ENCODE results near the gene FBXO31.
A peak's percentile ranks its signal among the peaks of the same experiment; 100 is the strongest.
"Not testable (repeated sequence)": the region's sequence is repeated elsewhere in the genome, so short reads cannot be mapped to it uniquely, and the experiment has no call there.

Gene FBXO31

DNA sequence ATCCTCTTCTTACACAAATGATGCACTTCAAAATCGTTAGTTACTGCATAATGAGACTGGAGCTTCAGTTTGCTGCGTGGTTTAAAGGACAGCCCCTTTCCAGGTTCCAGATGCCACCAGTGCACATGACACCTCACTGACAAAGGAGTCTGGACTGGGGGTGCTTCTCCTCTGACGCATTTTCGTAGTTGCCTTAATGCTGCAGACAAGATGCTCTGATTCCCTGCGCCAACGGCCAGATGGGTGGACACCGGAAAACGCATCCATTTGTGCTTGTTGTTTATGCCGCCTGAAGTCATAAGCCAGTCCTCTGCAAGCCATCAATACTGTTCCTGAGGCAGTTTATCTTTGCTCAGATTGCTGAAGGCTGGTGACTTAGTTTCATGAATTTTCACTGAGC is 16.0 kb downstream of the FBXO31 start:
- peak overlapping the region in 1 of 2 donors; percentile 4 for H3K27ac ChIP-seq

GRCh38 chr16:87366930-87367329 is 16.6 kb downstream of the FBXO31 start:
- TF ChIP-seq, protein P1, sequence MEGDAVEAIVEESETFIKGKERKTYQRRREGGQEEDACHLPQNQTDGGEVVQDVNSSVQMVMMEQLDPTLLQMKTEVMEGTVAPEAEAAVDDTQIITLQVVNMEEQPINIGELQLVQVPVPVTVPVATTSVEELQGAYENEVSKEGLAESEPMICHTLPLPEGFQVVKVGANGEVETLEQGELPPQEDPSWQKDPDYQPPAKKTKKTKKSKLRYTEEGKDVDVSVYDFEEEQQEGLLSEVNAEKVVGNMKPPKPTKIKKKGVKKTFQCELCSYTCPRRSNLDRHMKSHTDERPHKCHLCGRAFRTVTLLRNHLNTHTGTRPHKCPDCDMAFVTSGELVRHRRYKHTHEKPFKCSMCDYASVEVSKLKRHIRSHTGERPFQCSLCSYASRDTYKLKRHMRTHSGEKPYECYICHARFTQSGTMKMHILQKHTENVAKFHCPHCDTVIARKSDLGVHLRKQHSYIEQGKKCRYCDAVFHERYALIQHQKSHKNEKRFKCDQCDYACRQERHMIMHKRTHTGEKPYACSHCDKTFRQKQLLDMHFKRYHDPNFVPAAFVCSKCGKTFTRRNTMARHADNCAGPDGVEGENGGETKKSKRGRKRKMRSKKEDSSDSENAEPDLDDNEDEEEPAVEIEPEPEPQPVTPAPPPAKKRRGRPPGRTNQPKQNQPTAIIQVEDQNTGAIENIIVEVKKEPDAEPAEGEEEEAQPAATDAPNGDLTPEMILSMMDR (IDR thresholded peaks at IDR 0.05): no peak
- Histone ChIP-seq H3K4me3 (no peak overlapping the region), H3K27ac (no peak overlapping the region)
- no peak for DNase-seq (ENCODE audit: low spot score)

More for the DNA sequence above, 16.0 kb downstream of the FBXO31 start:
- H3K4me3 ChIP-seq: no peak overlapping the region
- TF ChIP-seq, protein P1 (IDR thresholded peaks at IDR 0.05): no peak
- DNase-seq (ENCODE audit: low spot score): no peak

DNA sequence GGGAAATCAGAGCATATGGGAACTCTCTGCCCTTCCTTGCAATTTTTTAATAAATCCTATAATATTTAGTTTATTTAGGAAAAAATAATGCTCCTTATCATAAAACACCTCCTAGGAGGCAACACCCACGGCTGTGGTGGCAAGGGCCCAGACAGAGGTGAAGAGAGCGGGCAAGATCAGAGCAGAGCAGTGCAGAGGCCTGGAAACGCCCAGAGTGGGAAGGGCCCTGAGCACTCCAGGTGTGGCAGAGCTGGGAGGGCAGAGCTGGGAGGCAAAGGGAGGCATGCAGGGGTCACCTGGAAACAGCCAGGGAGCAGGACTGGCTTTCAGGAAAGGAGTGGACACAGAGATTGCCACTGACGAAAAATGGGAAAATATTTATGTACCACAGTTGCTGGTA is 17.3 kb downstream of the FBXO31 start:
- Histone ChIP-seq H3K4me3 (no peak overlapping the region), H3K27ac (no peak overlapping the region)
- DNase-seq (ENCODE audit: low spot score): no peak
- TF ChIP-seq, protein P1 (IDR thresholded peaks at IDR 0.05): no peak

DNA sequence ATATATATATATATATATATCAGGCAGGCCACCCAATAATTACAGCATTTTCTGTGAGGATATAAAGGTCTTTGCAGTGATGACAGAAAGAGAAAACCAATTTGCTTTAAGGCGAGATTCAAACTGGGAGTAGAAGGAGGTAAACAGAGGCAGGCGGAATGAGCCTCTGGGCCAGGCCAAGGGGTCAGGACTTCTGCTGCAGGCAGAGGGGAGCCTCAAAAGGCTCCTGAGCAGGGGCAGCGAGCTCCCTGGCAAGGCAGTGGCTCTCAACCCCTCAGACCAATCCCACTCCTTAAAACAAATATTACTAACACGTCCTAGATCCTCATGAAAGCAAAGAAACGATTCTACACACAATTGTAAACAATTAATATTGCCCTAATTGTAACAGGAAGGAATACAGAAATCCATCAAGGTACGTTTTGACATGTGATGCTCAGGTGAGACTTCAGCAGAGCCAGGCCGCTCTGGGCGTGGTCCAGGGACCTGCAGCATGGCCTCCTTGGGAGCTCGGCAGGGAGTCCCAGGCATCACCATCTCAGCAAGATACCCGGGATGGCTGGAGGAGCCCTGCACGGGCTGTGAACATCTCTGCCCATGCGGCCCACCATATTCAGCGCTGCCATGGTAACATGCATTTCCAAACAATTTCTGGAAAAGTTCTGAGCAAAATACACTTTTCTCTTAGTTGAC is 18.4 kb downstream of the FBXO31 start:
- TF ChIP-seq, protein P1 (IDR thresholded peaks at IDR 0.05): no peak
- no peak for DNase-seq (ENCODE audit: low spot score)
- H3K4me3 ChIP-seq: no peak overlapping the region
- no peak overlapping the region for H3K27ac ChIP-seq

DNA sequence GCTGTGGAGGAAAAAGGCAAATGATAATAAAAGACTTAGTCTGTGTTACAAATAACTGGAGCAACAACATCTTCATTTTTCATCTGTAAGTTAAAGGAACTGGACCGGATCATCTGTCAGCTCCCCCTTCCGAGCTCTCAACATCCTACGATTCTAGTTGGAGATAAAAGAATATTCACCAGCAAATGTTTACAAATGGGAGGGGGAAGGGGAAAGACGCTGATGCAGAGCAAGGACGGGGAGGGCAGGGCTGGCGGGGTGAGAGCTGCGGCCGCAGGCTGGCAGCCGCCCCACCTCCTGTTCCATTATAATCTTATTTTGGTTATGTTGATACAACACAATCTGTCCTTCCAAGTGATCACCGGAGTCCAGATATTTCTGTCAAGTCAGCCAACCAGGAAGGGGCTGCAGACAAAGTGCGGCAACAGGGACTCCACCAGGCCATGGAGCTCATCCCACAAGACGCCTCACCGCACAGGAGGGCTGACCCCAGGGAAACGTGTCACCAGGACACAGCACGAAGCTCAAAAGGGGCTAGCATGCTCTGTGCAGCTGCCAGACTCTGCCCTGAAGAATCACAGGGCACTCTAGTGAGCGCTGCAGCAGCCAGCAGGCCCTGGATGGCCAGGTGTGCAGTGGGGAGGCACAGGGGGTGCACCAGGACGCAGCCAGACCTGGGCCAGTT is 19.7 kb downstream of the FBXO31 start:
- Histone ChIP-seq H3K4me3 (peak overlapping the region; percentile 19), H3K27ac (peak overlapping the region; percentile 17 to 31)
- TF ChIP-seq, protein P1 (IDR thresholded peaks at IDR 0.05): no peak
- DNase-seq (ENCODE audit: low spot score): no peak

GRCh38 chr16:87362828-87363559 is 20.6 kb downstream of the FBXO31 start:
- H3K4me3 ChIP-seq; DNase-seq (ENCODE audit: low spot score); H3K27ac ChIP-seq: not testable (repeated sequence)

- no peak for DNase-seq (ENCODE audit: low spot score)
- Histone ChIP-seq H3K4me3 (no peak overlapping the region), H3K27ac (no peak overlapping the region)
- TF ChIP-seq, protein P1 (IDR thresholded peaks at IDR 0.05): no peak
Observed at GRCh38 chr16:87361916-87362619, 21.5 kb downstream of the FBXO31 start.

All from coronary artery (tissue), 2 donors.